K562 (cell line): ENCODE results near the gene TRERF1. TPM values are rescaled to one million over a fixed set of nuclear protein-coding genes. Genes with fewer than 3 reads are reported as not detected.

Experiments
- CREB3 ChIP-seq: fragments of 450-650 bp; conservative IDR thresholded peaks from 2 replicates; pipeline ENCODE4 v1.6.1; 2016; ENCODE audit warnings: missing genetic modification characterization, low read depth, mild to moderate bottlenecking, missing compliant biosample characterization, moderate library complexity
- CXXC5 ChIP-seq: fragments of 250-450 bp; sonication (Bioruptor Pico); IDR thresholded peaks from 2 replicates; pipeline ENCODE4 v1.8.0; 2022; ENCODE audit warnings: inconsistent platforms, mild to moderate bottlenecking, moderate library complexity
- E2F6 ChIP-seq, 2 experiments: IDR thresholded peaks; 2 replicates each; pipeline ENCODE4 v1.6.1; 2011; ENCODE audit warnings: borderline replicate concordance in 1 of 2, control low read depth in 1 of 2, low read depth in 1 of 2, low read length in 1 of 2, mild to moderate bottlenecking in 1 of 2, mixed read lengths in 1 of 2, moderate library complexity in 1 of 2; ENCODE audit not compliant: insufficient read depth in 1 of 2, insufficient read length in 1 of 2, poor library complexity in 1 of 2, severe bottlenecking in 1 of 2; ENCODE audit errors: extremely low read depth in 1 of 2
- VEZF1 ChIP-seq: fragments of 200-800 bp; sonication (Bioruptor generic); IDR thresholded peaks from 2 replicates; pipeline ENCODE4 v1.6.1; 2017; ENCODE audit warnings: missing genetic modification characterization, missing compliant biosample characterization
- polyA plus RNA-seq, 8 experiments: library from polyadenylated mRNA; depleted of rRNA in 4 of 8; stranded (reverse) in 5 of 8; unstranded in 3 of 8; fragments of >200 nt; fragmentation: Nextera tagmentation in 2 of 8; fragmentation: Illumina TruSeq in 1 of 8; extraction: Ambion mirVana in 2 of 8; extraction: Trizol in 1 of 8; gene quantifications; 2 replicates each; pipeline versions ENCODE4 v1.2.1 to v1.2.3, GENCODE V29; 2011 to 2014; ENCODE audit warnings: inconsistent platforms in 1 of 8, missing spikeins in 1 of 8
- total RNA-seq, 7 experiments: library from RNA; depleted of rRNA in 6 of 7; stranded (reverse); fragments of >200 nt in 6 of 7; fragmentation: Illumina TruSeq in 2 of 7; extraction: Trizol in 2 of 7; gene quantifications; 2 replicates each; pipeline versions ENCODE4 v1.2.1 to v1.2.3, GENCODE V29; 2011 to 2021; ENCODE audit warnings: low replicate concordance in 1 of 7

Gene TRERF1
- total and polyA plus RNA-seq, 9 of the 15 experiments (the other 6 are each of a cell fraction or from before 2014, with no cell fraction given): 0.04 to 0.20 (median 0.07) TPM; not detected in 3

GRCh38 chr6:42453031-42453653 is 1.4 kb upstream of the TRERF1 start (continued):
- peak in 1 of 2 experiments; percentile 92 for TF ChIP-seq E2F6 (IDR thresholded peaks at IDR 0.05; ENCODE audit: borderline replicate concordance in 1 of 2, extremely low read depth in 1 of 2, insufficient read depth in 1 of 2, insufficient read length in 1 of 2, low read depth in 1 of 2, low read length in 1 of 2, poor library complexity in 1 of 2, severe bottlenecking in 1 of 2)
- TF ChIP-seq CXXC5 (CRISPR knock-in tag): peak; percentile 38; the same call in 1 of the 2 replicates
- TF ChIP-seq VEZF1: peak; percentile 59
- TF ChIP-seq CREB3: no peak
- TF ChIP-seq, all 486 proteins: peak for 35
